ENCODE data around the gene MRC1.

GRCh38 chr10:17959870-17960269 is 150.7 kb downstream of the MRC1 start:
- TF ChIP-seq, protein P1, sequence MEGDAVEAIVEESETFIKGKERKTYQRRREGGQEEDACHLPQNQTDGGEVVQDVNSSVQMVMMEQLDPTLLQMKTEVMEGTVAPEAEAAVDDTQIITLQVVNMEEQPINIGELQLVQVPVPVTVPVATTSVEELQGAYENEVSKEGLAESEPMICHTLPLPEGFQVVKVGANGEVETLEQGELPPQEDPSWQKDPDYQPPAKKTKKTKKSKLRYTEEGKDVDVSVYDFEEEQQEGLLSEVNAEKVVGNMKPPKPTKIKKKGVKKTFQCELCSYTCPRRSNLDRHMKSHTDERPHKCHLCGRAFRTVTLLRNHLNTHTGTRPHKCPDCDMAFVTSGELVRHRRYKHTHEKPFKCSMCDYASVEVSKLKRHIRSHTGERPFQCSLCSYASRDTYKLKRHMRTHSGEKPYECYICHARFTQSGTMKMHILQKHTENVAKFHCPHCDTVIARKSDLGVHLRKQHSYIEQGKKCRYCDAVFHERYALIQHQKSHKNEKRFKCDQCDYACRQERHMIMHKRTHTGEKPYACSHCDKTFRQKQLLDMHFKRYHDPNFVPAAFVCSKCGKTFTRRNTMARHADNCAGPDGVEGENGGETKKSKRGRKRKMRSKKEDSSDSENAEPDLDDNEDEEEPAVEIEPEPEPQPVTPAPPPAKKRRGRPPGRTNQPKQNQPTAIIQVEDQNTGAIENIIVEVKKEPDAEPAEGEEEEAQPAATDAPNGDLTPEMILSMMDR (IDR thresholded peaks at IDR 0.05 in 2 of 3, conservative IDR thresholded peaks at IDR 0.05 in 1 of 3; ENCODE audit: borderline replicate concordance in 1 of 3, insufficient read depth in 1 of 3, low read depth in 2 of 3, low read length in 2 of 3) = no peak
- TF ChIP-seq SP1 (IDR thresholded peaks at IDR 0.05; ENCODE audit: low read depth) (no peak), EZH2phosphoT487 (IDR thresholded peaks at IDR 0.05; ENCODE audit: borderline replicate concordance) (no peak), ZFX (IDR thresholded peaks at IDR 0.05) (no peak), FOSL1 (IDR thresholded peaks at IDR 0.05; ENCODE audit: low read depth) (no peak), EGR1 (IDR thresholded peaks at IDR 0.05; ENCODE audit: low read depth) (no peak), YY1 (IDR thresholded peaks at IDR 0.05; ENCODE audit: extremely low read depth, insufficient replicate concordance, low read depth, low read length) (no peak), POLR2AphosphoS5 (IDR thresholded peaks at IDR 0.05; ENCODE audit: low read depth, low read length) (no peak), SIN3A (IDR thresholded peaks at IDR 0.05; ENCODE audit: low read depth) (no peak), ATF3 (IDR thresholded peaks at IDR 0.05) (no peak), POLR2A (IDR thresholded peaks at IDR 0.05; ENCODE audit: borderline replicate concordance, extremely low read depth, insufficient read depth, insufficient read length) (no peak), ZNF274 (IDR thresholded peaks at IDR 0.05; ENCODE audit: low read depth, low read length) (no peak)

Data from HCT116 (cell line).